Measurements from ENCODE around the gene XRCC3. TPM values are rescaled to one million over a fixed set of nuclear protein-coding genes. Genes with fewer than 3 reads are reported as not detected.

XRCC3 gene
- 20.1 and 28.4 TPM in 2 replicates for total RNA-seq (2014; rRNA removed; shearing (Covaris generic))

- Histone ChIP-seq H3K27ac (peak within 1 kb of the TSS; percentile 59), H3K27me3 (replicated peaks) (no peaks in the 10 kb centered on the region), H3K4me1 (replicated peaks) (peaks cover 23% of the 10 kb centered on the region), H3K4me3 (peak within 1 kb of the TSS; percentile 79), H3K9me3 (replicated peaks) (no peaks in the 10 kb centered on the region), H3K36me3 (peaks cover 30% of the 10 kb centered on the region)
- DNase-seq (ENCODE audit: low read depth in 1 of 2, low spot score in 2 of 2) = peak; percentile 99
These were observed at the start of gene XRCC3, which contains the start of gene ZFYVE21 for GRCh38 chr14:103715052-103716000. Gene XRCC3 (minus strand): TSS chr14:103715451. CDS start chr14:103711087, 4,364 bp downstream. Gene ZFYVE21 (plus strand): TSS chr14:103715810. CDS start chr14:103715842, 32 bp downstream.

- Histone ChIP-seq H3K27me3 (replicated peaks) (no peaks in the 10 kb centered on the region), H3K4me1 (replicated peaks) (peaks cover 5% of the 10 kb centered on the region; the same call in 1 of the 2 replicates), H3K9me3 (replicated peaks) (no peaks in the 10 kb centered on the region), H3K4me3 (no peak overlapping the region), H3K27ac (no peak overlapping the region), H3K36me3 (no peaks in the 10 kb centered on the region)
- DNase-seq (ENCODE audit: low read depth in 1 of 2, low spot score in 2 of 2) = no peak
These were observed 48.7 kb upstream of the XRCC3 start for GRCh38 chr14:103763730-103764488.

- no peak overlapping the region for H3K4me3 ChIP-seq
- H3K9me3 ChIP-seq (replicated peaks) = no peaks in the 10 kb centered on the region
- H3K27ac ChIP-seq = no peak overlapping the region
- H3K36me3 ChIP-seq = no peaks in the 10 kb centered on the region
- no peaks in the 10 kb centered on the region for H3K27me3 ChIP-seq (replicated peaks)
- peaks cover 5% of the 10 kb centered on the region; the same call in 1 of the 2 replicates for H3K4me1 ChIP-seq (replicated peaks)
- no peak for DNase-seq (ENCODE audit: low read depth in 1 of 2, low spot score in 2 of 2)
These were observed 47.3 kb upstream of the XRCC3 start for GRCh38 chr14:103762541-103762940.

- Histone ChIP-seq H3K27me3 (replicated peaks) (no peaks in the 10 kb centered on the region), H3K4me3 (no peak overlapping the region), H3K36me3 (no peaks in the 10 kb centered on the region), H3K4me1 (replicated peaks) (peaks cover 5% of the 10 kb centered on the region; the same call in 1 of the 2 replicates), H3K27ac (no peak overlapping the region), H3K9me3 (replicated peaks) (no peaks in the 10 kb centered on the region)
- DNase-seq (ENCODE audit: low read depth in 1 of 2, low spot score in 2 of 2) = peak in 1 of 2 experiments; percentile 8
These were observed 46.8 kb upstream of the XRCC3 start for GRCh38 chr14:103762036-103762435.

- H3K27ac ChIP-seq = no peak overlapping the region
- no peaks in the 10 kb centered on the region for H3K9me3 ChIP-seq (replicated peaks)
- DNase-seq (ENCODE audit: low read depth in 1 of 2, low spot score in 2 of 2) = no peak
- peaks cover 5% of the 10 kb centered on the region; the same call in 1 of the 2 replicates for H3K4me1 ChIP-seq (replicated peaks)
- H3K4me3 ChIP-seq = no peak overlapping the region
- H3K36me3 ChIP-seq = no peaks in the 10 kb centered on the region
- no peaks in the 10 kb centered on the region for H3K27me3 ChIP-seq (replicated peaks)
These were observed 43.0 kb upstream of the XRCC3 start for GRCh38 chr14:103758059-103758776.

GRCh38 chr14:103755060-103755459 is 39.8 kb upstream of the XRCC3 start:
- no peak overlapping the region for H3K27ac ChIP-seq
- H3K4me3 ChIP-seq = no peak overlapping the region
- no peaks in the 10 kb centered on the region for H3K9me3 ChIP-seq (replicated peaks)
- H3K4me1 ChIP-seq (replicated peaks) = no peaks in the 10 kb centered on the region
- no peaks in the 10 kb centered on the region for H3K36me3 ChIP-seq
- DNase-seq (ENCODE audit: low read depth in 1 of 2, low spot score in 2 of 2) = no peak
- H3K27me3 ChIP-seq (replicated peaks) = no peaks in the 10 kb centered on the region

- H3K36me3 ChIP-seq = no peaks in the 10 kb centered on the region
- no peaks in the 10 kb centered on the region for H3K4me1 ChIP-seq (replicated peaks)
- no peaks in the 10 kb centered on the region for H3K9me3 ChIP-seq (replicated peaks)
- H3K27me3 ChIP-seq (replicated peaks) = no peaks in the 10 kb centered on the region
- H3K4me3 ChIP-seq = no peak overlapping the region
- no peak for DNase-seq (ENCODE audit: low read depth in 1 of 2, low spot score in 2 of 2)
- no peak overlapping the region for H3K27ac ChIP-seq
These were observed 38.5 kb upstream of the XRCC3 start for GRCh38 chr14:103753774-103754173.

GRCh38 chr14:103749860-103750259 is 34.6 kb upstream of the XRCC3 start:
- H3K36me3 ChIP-seq = no peaks in the 10 kb centered on the region
- no peak overlapping the region for H3K27ac ChIP-seq
- H3K9me3 ChIP-seq (replicated peaks) = no peaks in the 10 kb centered on the region
- H3K4me3 ChIP-seq = no peak overlapping the region
- peak in 1 of 2 experiments; percentile 2 for DNase-seq (ENCODE audit: low read depth in 1 of 2, low spot score in 2 of 2)
- no peaks in the 10 kb centered on the region for H3K27me3 ChIP-seq (replicated peaks)
- H3K4me1 ChIP-seq (replicated peaks) = no peaks in the 10 kb centered on the region

GRCh38 chr14:103749452-103749851 is 34.2 kb upstream of the XRCC3 start:
- Histone ChIP-seq H3K27ac (no peak overlapping the region), H3K27me3 (replicated peaks) (no peaks in the 10 kb centered on the region), H3K4me1 (replicated peaks) (no peaks in the 10 kb centered on the region), H3K9me3 (replicated peaks) (no peaks in the 10 kb centered on the region), H3K36me3 (no peaks in the 10 kb centered on the region), H3K4me3 (no peak overlapping the region)
- DNase-seq (ENCODE audit: low read depth in 1 of 2, low spot score in 2 of 2) = peak in 1 of 2 experiments; percentile 11

GRCh38 chr14:103748534-103748857 is 33.2 kb upstream of the XRCC3 start:
- Histone ChIP-seq H3K4me1 (replicated peaks) (no peaks in the 10 kb centered on the region), H3K27ac (no peak overlapping the region), H3K27me3 (replicated peaks) (no peaks in the 10 kb centered on the region), H3K9me3 (replicated peaks) (no peaks in the 10 kb centered on the region), H3K36me3 (no peaks in the 10 kb centered on the region), H3K4me3 (no peak overlapping the region)
- DNase-seq (ENCODE audit: low read depth in 1 of 2, low spot score in 2 of 2) = peak in 1 of 2 experiments; percentile 34

- H3K27ac ChIP-seq = no peak overlapping the region
- H3K4me3 ChIP-seq = no peak overlapping the region
- H3K27me3 ChIP-seq (replicated peaks) = no peaks in the 10 kb centered on the region
- no peaks in the 10 kb centered on the region for H3K36me3 ChIP-seq
- H3K4me1 ChIP-seq (replicated peaks) = peaks cover 9% of the 10 kb centered on the region
- H3K9me3 ChIP-seq (replicated peaks) = no peaks in the 10 kb centered on the region
- DNase-seq (ENCODE audit: low read depth in 1 of 2, low spot score in 2 of 2) = no peak
These were observed 31.4 kb upstream of the XRCC3 start for GRCh38 chr14:103746701-103747100.

- H3K4me1 ChIP-seq (replicated peaks) = peaks cover 22% of the 10 kb centered on the region
- H3K27me3 ChIP-seq (replicated peaks) = no peaks in the 10 kb centered on the region
- no peak for DNase-seq (ENCODE audit: low read depth in 1 of 2, low spot score in 2 of 2)
- no peaks in the 10 kb centered on the region for H3K9me3 ChIP-seq (replicated peaks)
- no peak overlapping the region for H3K4me3 ChIP-seq
- peaks cover 1% of the 10 kb centered on the region; the same call in 1 of the 2 replicates for H3K36me3 ChIP-seq
- no peak overlapping the region for H3K27ac ChIP-seq
These were observed 30.2 kb upstream of the XRCC3 start for GRCh38 chr14:103745424-103745823.

GRCh38 chr14:103744621-103745395 is 29.6 kb upstream of the XRCC3 start:
- Histone ChIP-seq H3K36me3 (peaks cover 6% of the 10 kb centered on the region; the same call in 1 of the 2 replicates), H3K27ac (no peak overlapping the region), H3K4me1 (replicated peaks) (peaks cover 24% of the 10 kb centered on the region)

More at GRCh38 chr14:103744621-103745395, 29.6 kb upstream of the XRCC3 start:
- no peak for DNase-seq (ENCODE audit: low read depth in 1 of 2, low spot score in 2 of 2)
- no peak overlapping the region for H3K4me3 ChIP-seq
- H3K9me3 ChIP-seq (replicated peaks) = no peaks in the 10 kb centered on the region
- no peaks in the 10 kb centered on the region for H3K27me3 ChIP-seq (replicated peaks)
